Measurements from ENCODE around the gene CCT7. TPM values are rescaled to one million over a fixed set of nuclear protein-coding genes. Genes with fewer than 3 reads are reported as not detected.

The CCT7 gene
- total and polyA plus RNA-seq, 8 donors, result 124 to 243 (median 147) TPM

DNA sequence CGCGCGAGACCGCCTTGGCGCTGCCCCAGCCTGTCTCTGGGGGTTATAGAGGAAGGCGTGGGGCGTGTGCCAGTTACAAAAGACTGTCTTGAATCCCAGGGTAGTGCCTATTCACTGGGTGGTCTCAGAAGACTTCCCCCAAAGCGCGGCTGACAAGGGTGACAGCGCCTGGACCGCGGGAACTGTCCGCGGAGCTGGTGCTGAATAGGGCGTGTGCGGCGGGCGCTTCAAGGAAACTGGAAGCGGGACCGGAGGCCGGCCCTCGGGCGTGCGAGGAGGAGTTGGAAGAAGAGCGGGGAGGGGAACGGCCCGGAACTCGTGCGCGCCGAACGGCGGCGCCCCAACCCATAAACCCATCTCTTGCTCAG is 57.0 kb downstream of the CCT7 start:
- TF ChIP-seq EP300 (IDR thresholded peaks at IDR 0.05), result no peak
- TF ChIP-seq POLR2AphosphoS5 (IDR thresholded peaks at IDR 0.05), result no peak
- no peak for TF ChIP-seq POLR2A (IDR thresholded peaks at IDR 0.05)
- TF ChIP-seq, protein P1, sequence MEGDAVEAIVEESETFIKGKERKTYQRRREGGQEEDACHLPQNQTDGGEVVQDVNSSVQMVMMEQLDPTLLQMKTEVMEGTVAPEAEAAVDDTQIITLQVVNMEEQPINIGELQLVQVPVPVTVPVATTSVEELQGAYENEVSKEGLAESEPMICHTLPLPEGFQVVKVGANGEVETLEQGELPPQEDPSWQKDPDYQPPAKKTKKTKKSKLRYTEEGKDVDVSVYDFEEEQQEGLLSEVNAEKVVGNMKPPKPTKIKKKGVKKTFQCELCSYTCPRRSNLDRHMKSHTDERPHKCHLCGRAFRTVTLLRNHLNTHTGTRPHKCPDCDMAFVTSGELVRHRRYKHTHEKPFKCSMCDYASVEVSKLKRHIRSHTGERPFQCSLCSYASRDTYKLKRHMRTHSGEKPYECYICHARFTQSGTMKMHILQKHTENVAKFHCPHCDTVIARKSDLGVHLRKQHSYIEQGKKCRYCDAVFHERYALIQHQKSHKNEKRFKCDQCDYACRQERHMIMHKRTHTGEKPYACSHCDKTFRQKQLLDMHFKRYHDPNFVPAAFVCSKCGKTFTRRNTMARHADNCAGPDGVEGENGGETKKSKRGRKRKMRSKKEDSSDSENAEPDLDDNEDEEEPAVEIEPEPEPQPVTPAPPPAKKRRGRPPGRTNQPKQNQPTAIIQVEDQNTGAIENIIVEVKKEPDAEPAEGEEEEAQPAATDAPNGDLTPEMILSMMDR (IDR thresholded peaks at IDR 0.05), result no peak
- WGBS, 5 donors, result 3 to 6% (median 5%) methylated on average over 17 to 34 of the region's 34 CpGs
- Histone ChIP-seq H3K9me3 (peaks cover 0 to 6% (median 2%) of the 10 kb centered on the region in 4 donors), H3K4me1 (peaks cover 19 to 31% (median 28%) of the 10 kb centered on the region in 4 donors), H3K27me3 (peaks cover 20 to 98% (median 55%) of the 10 kb centered on the region in 3 donors), H3K36me3 (no peaks in the 10 kb centered on the region), H3K27ac (no peak overlapping the region), H3K4me3 (peak overlapping the region; percentile 19 to 36 (median 30))
- peak in 1 of 2 donors; percentile 89 for DNase-seq
- intact Hi-C loops (cut with DNase I; ENCODE audit: low total_unique reads), result no loop called here

DNA sequence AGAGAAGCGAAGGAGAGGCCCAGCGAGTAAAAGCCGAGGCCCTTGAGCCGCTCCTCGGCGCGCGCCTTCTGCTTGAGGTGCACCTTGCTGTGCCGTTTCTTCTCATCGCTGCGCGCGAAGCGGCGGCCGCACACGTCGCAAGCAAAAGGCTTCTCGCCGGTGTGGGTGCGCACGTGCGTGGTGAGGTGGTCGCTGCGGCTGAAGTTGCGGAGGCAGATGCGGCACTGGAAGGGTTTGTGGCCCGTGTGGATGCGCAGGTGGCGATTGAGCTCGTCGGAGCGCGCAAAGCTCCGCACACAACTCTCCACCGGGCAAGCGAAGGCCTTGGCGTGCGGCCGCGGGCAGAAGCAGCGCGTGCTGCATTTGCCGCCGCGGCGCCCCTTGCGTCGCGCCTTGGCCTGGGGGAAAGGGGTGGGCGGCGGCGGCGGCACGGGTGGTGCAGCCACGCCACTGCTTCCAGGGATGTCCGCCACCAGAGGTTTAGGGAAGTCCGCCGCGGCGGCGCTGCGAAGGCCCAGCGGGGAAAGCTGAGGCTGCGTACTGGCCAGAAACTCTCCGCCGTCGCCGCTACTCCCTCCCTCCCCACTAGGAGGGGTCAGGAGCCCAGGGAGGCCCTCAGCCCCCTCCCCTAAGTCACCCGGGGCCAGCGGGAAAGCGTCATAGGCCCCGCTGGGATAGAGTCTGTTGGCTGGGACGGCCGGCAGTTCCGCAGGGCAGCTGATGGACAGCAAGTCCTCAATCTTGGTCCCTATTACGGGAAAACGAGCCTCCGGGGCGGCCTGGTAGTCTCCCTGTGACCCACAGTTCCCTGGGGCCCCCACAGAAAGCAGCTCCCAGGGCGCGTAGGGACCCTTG is 57.6 kb downstream of the CCT7 start:
- Histone ChIP-seq H3K9me3 (peaks cover 0 to 6% (median 2%) of the 10 kb centered on the region in 4 donors), H3K27me3 (peaks cover 20 to 98% (median 57%) of the 10 kb centered on the region in 3 donors), H3K36me3 (no peaks in the 10 kb centered on the region), H3K4me3 (peak overlapping the region; percentile 19 to 36 (median 30)), H3K27ac (no peak overlapping the region), H3K4me1 (peaks cover 19 to 31% (median 28%) of the 10 kb centered on the region in 4 donors)
- intact Hi-C loops (cut with DNase I; ENCODE audit: low total_unique reads), result no loop called here
- no peak for TF ChIP-seq EP300 (IDR thresholded peaks at IDR 0.05)
- TF ChIP-seq POLR2AphosphoS5 (IDR thresholded peaks at IDR 0.05), result no peak
- TF ChIP-seq, protein P1 (IDR thresholded peaks at IDR 0.05), result no peak
- TF ChIP-seq POLR2A (IDR thresholded peaks at IDR 0.05), result no peak
- peak in 1 of 2 donors; percentile 30 for DNase-seq
- WGBS, 5 donors, result 2 to 5% (median 5%) methylated on average over 58 to 82 of the region's 82 CpGs

DNA sequence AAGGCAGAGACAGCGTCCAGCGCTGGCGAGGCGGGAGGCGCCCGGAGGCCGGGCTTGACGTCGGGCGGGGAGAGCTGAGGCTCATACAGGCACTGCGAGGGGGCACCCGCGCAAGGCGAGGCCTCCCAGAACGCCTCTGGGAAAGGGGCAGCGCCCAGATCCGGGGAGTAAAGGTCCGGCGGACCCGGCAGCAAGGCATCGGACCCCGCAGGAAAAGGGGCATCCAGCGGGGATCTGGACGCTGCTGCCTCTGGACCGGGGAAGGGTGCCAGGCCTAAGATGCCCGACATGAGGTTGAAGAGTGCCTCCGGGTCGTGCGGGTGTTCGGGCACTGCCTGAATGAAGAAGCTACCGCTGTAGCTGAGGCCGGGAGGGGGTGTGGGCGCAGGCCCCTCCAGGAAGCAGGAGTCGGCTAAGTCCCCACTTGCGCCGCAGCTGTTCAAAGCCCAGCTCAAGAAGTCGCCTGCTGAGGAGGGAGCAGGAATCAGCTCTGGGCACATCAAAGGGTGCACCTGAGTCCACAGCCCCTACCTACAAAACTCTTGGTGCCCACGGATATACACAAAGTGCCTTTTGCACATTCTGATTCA is 58.3 kb downstream of the CCT7 start:
- intact Hi-C loops (cut with DNase I; ENCODE audit: low total_unique reads), result no loop called here
- peak overlapping the region in 1 of 4 donors; percentile 60 for H3K4me3 ChIP-seq

More for the DNA sequence above, 58.3 kb downstream of the CCT7 start:
- Histone ChIP-seq H3K9me3 (peaks cover 0 to 6% (median 2%) of the 10 kb centered on the region in 4 donors), H3K4me1 (peaks cover 19 to 31% (median 28%) of the 10 kb centered on the region in 4 donors), H3K27ac (no peak overlapping the region), H3K27me3 (peaks cover 24 to 98% (median 63%) of the 10 kb centered on the region in 3 donors), H3K36me3 (no peaks in the 10 kb centered on the region)
- 7 to 9% (median 8%) methylated on average over 26 to 38 of the region's 38 CpGs for WGBS, 5 donors
- TF ChIP-seq POLR2AphosphoS5 (IDR thresholded peaks at IDR 0.05) (no peak), EP300 (IDR thresholded peaks at IDR 0.05) (no peak), POLR2A (IDR thresholded peaks at IDR 0.05) (no peak)
- TF ChIP-seq, protein P1 (IDR thresholded peaks at IDR 0.05), result no peak
- DNase-seq, result no peak
